Type B pancreatic cell (in vitro differentiated cells): Measurements from ENCODE around the gene CACNA1H. TPM values are rescaled to one million over a fixed set of nuclear protein-coding genes. Genes with fewer than 3 reads are reported as not detected.
"Not testable (repeated sequence)": the region's sequence is repeated elsewhere in the genome, so short reads cannot be mapped to it uniquely, and the experiment has no call there.

ENCODE experiments used
- DNase-seq: peaks from one replicate; pipeline ENCODE4 v3.0.0; 2021; ENCODE audit warnings: mixed read lengths; ENCODE audit not compliant: unreplicated experiment; ENCODE audit errors: extremely low spot score
- H3K27ac Mint-ChIP-seq: 2 replicates; pipeline ENCODE4 v1.8.0; 2021; ENCODE audit warnings: mild to moderate bottlenecking, mixed read lengths
- H3K27me3 Mint-ChIP-seq: 2 replicates; pipeline ENCODE4 v1.8.0; 2021; ENCODE audit warnings: mixed read lengths
- H3K36me3 Mint-ChIP-seq: 2 replicates; pipeline ENCODE4 v1.8.0; 2021; ENCODE audit warnings: mixed read lengths
- H3K4me1 Mint-ChIP-seq: one replicate; pipeline ENCODE4 v1.8.0; 2021; ENCODE audit warnings: mixed read lengths; ENCODE audit not compliant: unreplicated experiment
- H3K4me3 Mint-ChIP-seq: 2 replicates; pipeline ENCODE4 v1.8.0; 2021; ENCODE audit warnings: mild to moderate bottlenecking, mixed read lengths
- H3K9me3 Mint-ChIP-seq: 2 replicates; pipeline ENCODE4 v1.8.0; 2021; ENCODE audit warnings: mixed read lengths
- total RNA-seq: library from RNA; stranded (reverse); gene quantifications from 2 replicates; pipeline ENCODE4 v1.2.1, GENCODE V29; 2021; ENCODE audit warnings: low replicate concordance
- TF ChIP-seq, protein P1 (sequence below): fragments of 200-600 bp; sonication (generic); conservative IDR thresholded peaks from 2 replicates; pipeline ENCODE4 v1.5.0; 2021; ENCODE audit warnings: antibody characterized with exemption, mild to moderate bottlenecking

The CACNA1H gene
- total RNA-seq, 1 donor from 2014 or later = 38.1 TPM

DNA sequence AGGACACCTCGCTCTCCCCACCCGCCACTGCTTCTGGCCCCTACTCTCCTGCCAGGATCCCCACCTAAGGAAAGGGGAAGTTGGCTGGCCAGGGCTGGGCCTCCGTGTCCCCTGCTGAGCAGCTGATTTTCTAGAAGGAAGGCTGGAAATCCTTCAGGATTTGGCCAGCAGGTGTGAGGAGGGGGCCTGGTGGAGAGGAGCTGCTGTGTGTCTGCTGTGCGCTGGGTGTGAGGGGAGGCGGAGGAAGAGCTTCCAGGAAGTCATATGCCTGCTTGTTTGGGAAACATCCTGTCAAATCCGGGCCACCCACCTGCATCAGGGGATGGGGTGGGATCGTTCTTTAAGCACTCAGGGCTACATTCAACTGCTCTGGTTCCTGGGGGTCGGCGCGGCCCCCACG lies 43.6 kb downstream of the CACNA1H start:
- no peak for DNase-seq
- Mint-ChIP-seq H3K9me3 (no peaks in the 10 kb centered on the region), H3K4me3 (no peak overlapping the region), H3K27ac (no peak overlapping the region), H3K27me3 (no peaks in the 10 kb centered on the region), H3K4me1 (no peaks in the 10 kb centered on the region), H3K36me3 (peaks cover 3% of the 10 kb centered on the region)
- TF ChIP-seq, protein P1, sequence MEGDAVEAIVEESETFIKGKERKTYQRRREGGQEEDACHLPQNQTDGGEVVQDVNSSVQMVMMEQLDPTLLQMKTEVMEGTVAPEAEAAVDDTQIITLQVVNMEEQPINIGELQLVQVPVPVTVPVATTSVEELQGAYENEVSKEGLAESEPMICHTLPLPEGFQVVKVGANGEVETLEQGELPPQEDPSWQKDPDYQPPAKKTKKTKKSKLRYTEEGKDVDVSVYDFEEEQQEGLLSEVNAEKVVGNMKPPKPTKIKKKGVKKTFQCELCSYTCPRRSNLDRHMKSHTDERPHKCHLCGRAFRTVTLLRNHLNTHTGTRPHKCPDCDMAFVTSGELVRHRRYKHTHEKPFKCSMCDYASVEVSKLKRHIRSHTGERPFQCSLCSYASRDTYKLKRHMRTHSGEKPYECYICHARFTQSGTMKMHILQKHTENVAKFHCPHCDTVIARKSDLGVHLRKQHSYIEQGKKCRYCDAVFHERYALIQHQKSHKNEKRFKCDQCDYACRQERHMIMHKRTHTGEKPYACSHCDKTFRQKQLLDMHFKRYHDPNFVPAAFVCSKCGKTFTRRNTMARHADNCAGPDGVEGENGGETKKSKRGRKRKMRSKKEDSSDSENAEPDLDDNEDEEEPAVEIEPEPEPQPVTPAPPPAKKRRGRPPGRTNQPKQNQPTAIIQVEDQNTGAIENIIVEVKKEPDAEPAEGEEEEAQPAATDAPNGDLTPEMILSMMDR = no peak

DNA sequence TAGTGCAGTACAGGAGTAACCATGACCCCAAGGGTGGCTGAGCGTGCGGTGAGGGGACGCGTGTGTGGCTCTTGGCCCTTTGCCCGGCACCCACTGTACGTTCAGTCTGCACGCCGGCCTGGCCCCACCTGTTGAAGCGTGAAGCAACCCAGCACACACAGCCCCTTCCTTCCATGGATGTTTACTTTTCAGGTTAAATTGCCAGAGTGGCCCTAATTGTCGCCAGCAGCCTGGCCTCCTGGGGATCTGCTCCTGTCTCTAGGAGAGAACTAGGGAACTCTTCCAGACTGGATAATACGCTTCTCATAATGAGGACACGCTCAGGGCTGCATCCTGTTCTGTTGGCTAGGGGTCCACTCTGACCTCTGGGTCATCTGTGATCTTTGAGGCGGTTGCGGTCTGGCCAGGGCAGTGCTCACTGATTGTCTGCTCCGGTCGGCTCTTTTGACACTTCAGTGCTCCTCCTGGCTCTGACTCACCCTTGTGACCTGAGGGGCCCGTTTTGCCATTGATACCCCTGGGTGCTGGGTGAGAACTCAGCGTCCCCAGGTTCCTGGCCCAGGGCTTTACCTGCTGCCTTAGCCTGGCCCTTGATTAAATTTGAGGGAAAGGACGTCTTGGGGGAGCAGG lies 44.4 kb downstream of the CACNA1H start:
- no peaks in the 10 kb centered on the region for H3K27me3 Mint-ChIP-seq
- no peaks in the 10 kb centered on the region for H3K4me1 Mint-ChIP-seq
- peaks cover 3% of the 10 kb centered on the region for H3K36me3 Mint-ChIP-seq
- TF ChIP-seq, protein P1 = no peak
- peak overlapping the region; percentile 6 for H3K4me3 Mint-ChIP-seq
- H3K27ac Mint-ChIP-seq = no peak overlapping the region
- H3K9me3 Mint-ChIP-seq = no peaks in the 10 kb centered on the region
- DNase-seq = no peak

GRCh38 chr16:1198194-1198593 lies 45.3 kb downstream of the CACNA1H start:
- Mint-ChIP-seq H3K4me1 (no peaks in the 10 kb centered on the region), H3K4me3 (no peak overlapping the region)

DNA sequence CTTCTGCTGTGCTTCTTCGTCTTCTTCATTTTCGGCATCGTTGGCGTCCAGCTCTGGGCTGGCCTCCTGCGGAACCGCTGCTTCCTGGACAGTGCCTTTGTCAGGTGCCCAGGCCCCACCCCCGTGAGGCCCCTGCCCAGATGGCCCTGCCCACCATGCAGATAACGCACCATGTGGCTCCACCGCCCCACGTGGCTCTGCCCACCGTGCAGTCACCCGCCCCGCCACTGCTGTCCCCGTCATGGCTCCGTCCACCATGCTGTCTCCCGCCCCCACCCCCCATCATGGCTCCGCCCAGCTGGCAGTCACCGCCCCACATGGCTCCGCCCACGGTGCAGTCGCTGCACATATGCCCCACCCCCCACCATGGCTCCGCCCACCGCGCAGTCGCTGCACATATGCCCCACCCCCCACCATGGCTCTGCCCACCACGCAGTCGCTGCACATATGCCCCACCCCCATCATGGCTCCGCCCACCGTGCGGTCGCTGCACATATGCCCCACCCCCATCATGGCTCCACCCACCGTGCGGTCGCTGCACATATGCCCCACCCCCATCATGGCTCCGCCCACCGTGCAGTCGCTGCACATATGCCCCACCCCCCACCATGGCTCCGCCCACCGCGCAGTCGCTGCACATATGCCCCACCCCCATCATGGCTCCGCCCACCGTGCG lies 45.9 kb downstream of the CACNA1H start:
- not testable (repeated sequence) for DNase-seq, H3K36me3 Mint-ChIP-seq, H3K4me3 Mint-ChIP-seq, H3K27me3 Mint-ChIP-seq, H3K9me3 Mint-ChIP-seq, H3K27ac Mint-ChIP-seq, H3K4me1 Mint-ChIP-seq

More at GRCh38 chr16:1198194-1198593, 45.3 kb downstream of the CACNA1H start:
- no peak for DNase-seq
- Mint-ChIP-seq H3K9me3 (no peaks in the 10 kb centered on the region), H3K27ac (no peak overlapping the region), H3K27me3 (no peaks in the 10 kb centered on the region), H3K36me3 (peaks cover 3% of the 10 kb centered on the region)
- TF ChIP-seq, protein P1 = no peak

GRCh38 chr16:1199347-1200013 lies 46.6 kb downstream of the CACNA1H start:
- peak overlapping the region; percentile 56 for H3K27ac Mint-ChIP-seq
- no peak for DNase-seq
- TF ChIP-seq, protein P1 = no peak
- H3K9me3 Mint-ChIP-seq = no peaks in the 10 kb centered on the region
- no peaks in the 10 kb centered on the region for H3K27me3 Mint-ChIP-seq
- H3K36me3 Mint-ChIP-seq = peaks cover 3% of the 10 kb centered on the region
- no peak overlapping the region for H3K4me3 Mint-ChIP-seq
- H3K4me1 Mint-ChIP-seq = no peaks in the 10 kb centered on the region
